HL-60 (cell line): Measurements from ENCODE around the gene PLAGL1.

Experiments
- DNase-seq, 2 experiments: peaks; one replicate each; pipeline ENCODE4 v3.0.0-alpha.2; 2010 to 2020; ENCODE audit warnings: low read depth in 1 of 2, low spot score in 1 of 2
- H3K27ac ChIP-seq: fragments of 250-450 bp; sonication (Bioruptor Pico); replicated peaks from 2 replicates; pipeline ENCODE4 v1.5.1; 2020; ENCODE audit warnings: mild to moderate bottlenecking, moderate library complexity
- H3K27me3 ChIP-seq: fragments of 250-450 bp; sonication (Bioruptor Pico); 2 replicates; pipeline ENCODE4 v1.5.1; 2021; ENCODE audit warnings: mild to moderate bottlenecking, moderate library complexity; ENCODE audit not compliant: insufficient read depth, poor library complexity, severe bottlenecking
- H3K4me3 ChIP-seq: replicated peaks from 2 replicates; pipeline ENCODE4 v1.5.1; 2011; ENCODE audit warnings: mild to moderate bottlenecking, control low read depth, low read length; ENCODE audit not compliant: insufficient read depth
- GABPA ChIP-seq: IDR thresholded peaks from 2 replicates; pipeline ENCODE4 v1.6.1; 2012; ENCODE audit warnings: low read depth
- POLR2AphosphoS5 ChIP-seq: IDR thresholded peaks from 2 replicates; pipeline ENCODE4 v1.6.1; 2012; ENCODE audit warnings: low read depth
- SPI1 ChIP-seq: IDR thresholded peaks from 2 replicates; pipeline ENCODE4 v1.6.1; 2012; ENCODE audit warnings: low read depth, mild to moderate bottlenecking, borderline replicate concordance
- TF ChIP-seq, protein P1 (sequence below): IDR thresholded peaks from 2 replicates; pipeline ENCODE4 v1.6.1; 2012; ENCODE audit warnings: low read depth; ENCODE audit not compliant: insufficient replicate concordance
- TF ChIP-seq, protein P2 (sequence below): IDR thresholded peaks from one replicate; pipeline ENCODE4 v1.5.1; 2011; ENCODE audit warnings: low read length, control low read depth, inconsistent platforms; ENCODE audit not compliant: insufficient read depth

Gene PLAGL1

DNA sequence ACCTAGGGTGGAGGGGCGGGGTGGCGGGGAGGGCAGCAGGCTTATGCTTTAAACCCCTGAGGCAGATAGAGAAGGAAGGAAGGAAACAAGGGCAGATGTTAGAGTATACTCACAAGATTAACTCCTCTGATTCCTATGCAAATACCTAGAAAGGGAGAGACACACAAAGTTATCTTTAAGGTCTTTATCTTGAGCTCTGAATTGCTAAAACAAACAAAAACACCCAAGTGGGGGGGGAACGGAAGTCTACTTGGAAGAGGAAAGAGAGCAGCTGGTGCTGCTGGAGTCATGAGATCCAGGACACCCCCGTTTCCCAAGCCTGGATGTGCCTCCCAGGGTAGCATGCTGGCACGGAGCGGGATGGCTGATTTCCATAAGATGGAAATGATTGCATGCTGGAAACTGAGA lies 43.4 kb downstream of the PLAGL1 start:
- H3K4me3 ChIP-seq: no peak overlapping the region
- no peak overlapping the region for H3K27ac ChIP-seq
- no peaks in the 10 kb centered on the region for H3K27me3 ChIP-seq
- TF ChIP-seq POLR2AphosphoS5: no peak
- no peak for TF ChIP-seq GABPA
- TF ChIP-seq, protein P1, sequence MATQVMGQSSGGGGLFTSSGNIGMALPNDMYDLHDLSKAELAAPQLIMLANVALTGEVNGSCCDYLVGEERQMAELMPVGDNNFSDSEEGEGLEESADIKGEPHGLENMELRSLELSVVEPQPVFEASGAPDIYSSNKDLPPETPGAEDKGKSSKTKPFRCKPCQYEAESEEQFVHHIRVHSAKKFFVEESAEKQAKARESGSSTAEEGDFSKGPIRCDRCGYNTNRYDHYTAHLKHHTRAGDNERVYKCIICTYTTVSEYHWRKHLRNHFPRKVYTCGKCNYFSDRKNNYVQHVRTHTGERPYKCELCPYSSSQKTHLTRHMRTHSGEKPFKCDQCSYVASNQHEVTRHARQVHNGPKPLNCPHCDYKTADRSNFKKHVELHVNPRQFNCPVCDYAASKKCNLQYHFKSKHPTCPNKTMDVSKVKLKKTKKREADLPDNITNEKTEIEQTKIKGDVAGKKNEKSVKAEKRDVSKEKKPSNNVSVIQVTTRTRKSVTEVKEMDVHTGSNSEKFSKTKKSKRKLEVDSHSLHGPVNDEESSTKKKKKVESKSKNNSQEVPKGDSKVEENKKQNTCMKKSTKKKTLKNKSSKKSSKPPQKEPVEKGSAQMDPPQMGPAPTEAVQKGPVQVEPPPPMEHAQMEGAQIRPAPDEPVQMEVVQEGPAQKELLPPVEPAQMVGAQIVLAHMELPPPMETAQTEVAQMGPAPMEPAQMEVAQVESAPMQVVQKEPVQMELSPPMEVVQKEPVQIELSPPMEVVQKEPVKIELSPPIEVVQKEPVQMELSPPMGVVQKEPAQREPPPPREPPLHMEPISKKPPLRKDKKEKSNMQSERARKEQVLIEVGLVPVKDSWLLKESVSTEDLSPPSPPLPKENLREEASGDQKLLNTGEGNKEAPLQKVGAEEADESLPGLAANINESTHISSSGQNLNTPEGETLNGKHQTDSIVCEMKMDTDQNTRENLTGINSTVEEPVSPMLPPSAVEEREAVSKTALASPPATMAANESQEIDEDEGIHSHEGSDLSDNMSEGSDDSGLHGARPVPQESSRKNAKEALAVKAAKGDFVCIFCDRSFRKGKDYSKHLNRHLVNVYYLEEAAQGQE: no peak
- TF ChIP-seq, protein P2, sequence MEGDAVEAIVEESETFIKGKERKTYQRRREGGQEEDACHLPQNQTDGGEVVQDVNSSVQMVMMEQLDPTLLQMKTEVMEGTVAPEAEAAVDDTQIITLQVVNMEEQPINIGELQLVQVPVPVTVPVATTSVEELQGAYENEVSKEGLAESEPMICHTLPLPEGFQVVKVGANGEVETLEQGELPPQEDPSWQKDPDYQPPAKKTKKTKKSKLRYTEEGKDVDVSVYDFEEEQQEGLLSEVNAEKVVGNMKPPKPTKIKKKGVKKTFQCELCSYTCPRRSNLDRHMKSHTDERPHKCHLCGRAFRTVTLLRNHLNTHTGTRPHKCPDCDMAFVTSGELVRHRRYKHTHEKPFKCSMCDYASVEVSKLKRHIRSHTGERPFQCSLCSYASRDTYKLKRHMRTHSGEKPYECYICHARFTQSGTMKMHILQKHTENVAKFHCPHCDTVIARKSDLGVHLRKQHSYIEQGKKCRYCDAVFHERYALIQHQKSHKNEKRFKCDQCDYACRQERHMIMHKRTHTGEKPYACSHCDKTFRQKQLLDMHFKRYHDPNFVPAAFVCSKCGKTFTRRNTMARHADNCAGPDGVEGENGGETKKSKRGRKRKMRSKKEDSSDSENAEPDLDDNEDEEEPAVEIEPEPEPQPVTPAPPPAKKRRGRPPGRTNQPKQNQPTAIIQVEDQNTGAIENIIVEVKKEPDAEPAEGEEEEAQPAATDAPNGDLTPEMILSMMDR: no peak
- no peak for DNase-seq

DNA sequence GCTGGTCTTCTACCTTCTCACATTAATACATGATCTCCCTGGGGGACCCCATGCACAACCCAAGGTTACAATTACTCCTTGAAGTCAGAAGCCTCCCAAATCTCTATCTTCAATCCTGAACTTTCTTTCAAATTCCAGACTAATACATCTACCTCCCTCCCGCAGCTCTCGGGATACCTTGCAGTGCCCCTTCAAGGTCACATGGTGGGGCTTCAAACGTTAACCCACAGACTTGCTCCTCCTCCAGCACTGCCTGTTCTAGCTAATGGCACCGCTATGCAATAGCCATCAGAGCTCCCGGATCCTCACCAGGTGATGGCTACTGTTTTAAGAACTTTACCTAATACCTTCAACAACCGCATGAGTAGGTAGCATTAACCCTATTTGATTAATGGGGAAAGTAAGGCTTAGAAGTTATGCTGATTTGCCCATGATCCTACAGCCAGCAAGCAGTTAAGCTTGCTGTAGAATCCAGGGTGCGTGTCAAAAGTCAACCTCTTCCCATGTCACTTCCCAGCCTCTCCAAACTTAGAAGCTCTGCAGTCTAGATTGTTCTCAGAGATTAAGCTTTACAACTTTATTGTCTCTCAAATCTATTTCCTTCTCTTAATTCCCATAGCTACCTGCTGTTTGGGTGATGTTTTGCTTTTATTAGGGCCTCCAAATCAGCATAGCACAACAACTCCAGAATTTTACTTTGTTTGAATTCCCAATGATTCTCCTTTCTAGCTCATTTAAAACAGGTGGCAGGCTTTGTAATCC lies 44.7 kb downstream of the PLAGL1 start:
- H3K27ac ChIP-seq: no peak overlapping the region
- no peak overlapping the region for H3K4me3 ChIP-seq
- H3K27me3 ChIP-seq: no peaks in the 10 kb centered on the region
- TF ChIP-seq, protein P1: no peak
- TF ChIP-seq, protein P2: no peak
- TF ChIP-seq GABPA: no peak
- no peak for TF ChIP-seq SPI1
- TF ChIP-seq POLR2AphosphoS5: no peak
- no peak for DNase-seq

DNA sequence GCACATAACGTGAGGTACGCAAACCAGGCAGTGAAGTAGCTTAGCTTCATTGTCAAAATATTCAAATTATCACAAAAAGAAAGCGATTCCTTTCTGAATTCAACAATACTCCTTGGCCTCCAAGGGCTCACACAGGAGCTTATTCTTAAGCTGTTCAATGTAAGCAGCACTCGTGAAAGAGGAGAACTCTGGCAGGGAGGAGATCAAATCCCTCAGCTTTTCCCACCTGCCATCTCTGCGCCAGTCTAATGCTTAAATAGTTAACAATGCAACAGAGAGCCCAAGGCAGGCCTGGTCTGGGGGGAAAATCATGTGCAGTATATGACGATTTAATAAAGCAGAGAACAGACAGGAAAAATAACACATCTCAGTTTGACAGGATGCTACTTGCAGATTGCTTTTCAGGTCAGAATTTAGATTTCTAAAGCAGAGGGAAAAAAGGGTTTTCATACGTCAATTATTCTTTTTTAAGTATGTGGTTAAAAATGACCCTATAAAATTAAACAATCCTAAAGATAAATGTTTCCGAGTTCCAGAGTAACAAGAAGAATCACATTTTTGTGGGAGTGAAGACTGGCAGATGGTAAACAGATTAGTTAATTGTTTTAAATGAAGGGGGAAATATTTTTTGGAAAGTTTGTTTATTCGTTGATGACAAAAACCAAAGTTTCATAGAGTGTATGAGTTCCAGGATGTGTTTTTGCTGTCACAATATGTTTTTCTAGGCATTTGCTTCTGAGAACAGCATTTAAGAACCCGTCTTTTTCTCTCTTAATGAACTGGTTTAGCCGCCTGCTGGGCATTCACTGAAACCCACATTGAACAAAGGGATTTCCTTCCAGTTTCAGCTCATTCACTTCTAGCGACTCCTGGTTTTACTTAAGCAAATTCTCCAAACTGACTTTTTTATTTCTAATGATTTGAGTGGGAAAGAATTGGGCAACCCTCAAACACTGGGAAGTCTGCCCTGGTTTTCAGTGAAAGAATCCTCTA lies 45.9 kb downstream of the PLAGL1 start:
- Histone ChIP-seq H3K27me3 (no peaks in the 10 kb centered on the region), H3K27ac (no peak overlapping the region), H3K4me3 (no peak overlapping the region)
- no peak for DNase-seq
- TF ChIP-seq SPI1: no peak
- no peak for TF ChIP-seq GABPA
- TF ChIP-seq, protein P2: no peak
- no peak for TF ChIP-seq POLR2AphosphoS5
- TF ChIP-seq, protein P1: no peak
